Peyer's patch (tissue), 4 donors: Measurements from ENCODE around the gene NPL. TPM values are rescaled to one million over a fixed set of nuclear protein-coding genes. Genes with fewer than 3 reads are reported as not detected.

Experiments
- DNase-seq, 3 donors: peaks; one replicate each; pipeline ENCODE4 v3.0.0-alpha.2; 2017 to 2019
- H3K27ac ChIP-seq, 4 donors: fragments of 200-600 bp; sonication (generic); one replicate each; pipeline ENCODE4 v1.5.1; 2016 to 2019
- H3K27me3 ChIP-seq, 2 donors: fragments of 200-600 bp; sonication (generic); one replicate each; pipeline ENCODE4 v1.5.1; 2019
- H3K36me3 ChIP-seq, 3 donors: fragments of 200-600 bp; sonication (generic); one replicate each; pipeline ENCODE4 v1.5.1; 2016 to 2019
- H3K4me1 ChIP-seq, 4 donors: fragments of 200-600 bp; sonication (generic); one replicate each; pipeline ENCODE4 v1.5.1; 2016 to 2019
- H3K4me3 ChIP-seq, 4 donors: fragments of 200-600 bp; sonication (generic); 1 replicate in 3 of 4; 2 replicates in 1 of 4; pipeline ENCODE4 v1.5.1; 2016 to 2019; ENCODE audit warnings: mild to moderate bottlenecking in 1 of 4
- H3K9me3 ChIP-seq, 4 donors: fragments of 200-600 bp; sonication (generic); one replicate each; pipeline ENCODE4 v1.5.1; 2016 to 2019; ENCODE audit warnings: mild to moderate bottlenecking in 1 of 4
- CTCF ChIP-seq, 6 experiments: fragments of 450-650 bp in 4 of 6; fragments of 200-600 bp in 2 of 6; sonication (generic) in 1 of 6; IDR thresholded peaks; one replicate each; pipeline ENCODE4 v1.5.1; 2017 to 2019; ENCODE audit warnings: antibody characterized with exemption in 6 of 6, mild to moderate bottlenecking in 3 of 6, moderate library complexity in 1 of 6
- POLR2A ChIP-seq, 2 donors: fragments of 450-650 bp; IDR thresholded peaks; one replicate each; pipeline ENCODE4 v1.5.1; 2017; ENCODE audit warnings: antibody characterized with exemption in 2 of 2, mild to moderate bottlenecking in 2 of 2, moderate library complexity in 2 of 2
- total RNA-seq, 4 donors: library from RNA; depleted of rRNA; stranded (reverse); fragments of >200 nt; gene quantifications; one replicate each; pipeline ENCODE4 v1.1.0, GENCODE V29; 2016

NPL gene
- total RNA-seq, 4 donors from 2014 or later = 2.3 to 10.7 (median 7.4) TPM

- H3K27me3 ChIP-seq = no peaks in the 10 kb centered on the region
- no peak overlapping the region for H3K27ac ChIP-seq
- TF ChIP-seq CTCF (IDR thresholded peaks at IDR 0.05) = no peak
- TF ChIP-seq POLR2A (IDR thresholded peaks at IDR 0.05) = no peak
- no peak overlapping the region for H3K4me3 ChIP-seq
- DNase-seq = no peak
- H3K4me1 ChIP-seq = no peaks in the 10 kb centered on the region
- H3K9me3 ChIP-seq = no peaks in the 10 kb centered on the region
- H3K36me3 ChIP-seq = no peaks in the 10 kb centered on the region
These were observed 19.9 kb downstream of the NPL start for GRCh38 chr1:182809414-182809957.

GRCh38 chr1:182811975-182812722 lies 22.6 kb downstream of the NPL start:
- Histone ChIP-seq H3K36me3 (peaks cover 0 to 8% (median 0%) of the 10 kb centered on the region in 3 donors), H3K4me1 (no peaks in the 10 kb centered on the region), H3K27ac (no peak overlapping the region), H3K27me3 (no peaks in the 10 kb centered on the region), H3K9me3 (no peaks in the 10 kb centered on the region), H3K4me3 (no peak overlapping the region)
- TF ChIP-seq POLR2A (IDR thresholded peaks at IDR 0.05) (no peak), CTCF (IDR thresholded peaks at IDR 0.05) (no peak)
- DNase-seq = no peak

- Histone ChIP-seq H3K36me3 (peaks cover 0 to 13% (median 0%) of the 10 kb centered on the region in 3 donors), H3K27me3 (no peaks in the 10 kb centered on the region), H3K27ac (no peak overlapping the region), H3K4me3 (no peak overlapping the region), H3K4me1 (no peaks in the 10 kb centered on the region), H3K9me3 (no peaks in the 10 kb centered on the region)
- no peak for TF ChIP-seq POLR2A (IDR thresholded peaks at IDR 0.05)
- no peak for DNase-seq
These were observed 27.3 kb downstream of the NPL start for GRCh38 chr1:182816863-182817262.

GRCh38 chr1:182817802-182818201 lies 28.2 kb downstream of the NPL start:
- DNase-seq = no peak
- no peak overlapping the region for H3K4me3 ChIP-seq
- no peak overlapping the region for H3K27ac ChIP-seq
- H3K27me3 ChIP-seq = no peaks in the 10 kb centered on the region
- H3K9me3 ChIP-seq = no peaks in the 10 kb centered on the region
- peaks cover 0 to 13% (median 0%) of the 10 kb centered on the region in 3 donors for H3K36me3 ChIP-seq
- TF ChIP-seq CTCF (IDR thresholded peaks at IDR 0.05) (no peak), POLR2A (IDR thresholded peaks at IDR 0.05) (no peak)
- H3K4me1 ChIP-seq = no peaks in the 10 kb centered on the region

- H3K9me3 ChIP-seq = no peaks in the 10 kb centered on the region
- H3K27me3 ChIP-seq = no peaks in the 10 kb centered on the region
- H3K4me1 ChIP-seq = no peaks in the 10 kb centered on the region
- TF ChIP-seq CTCF (IDR thresholded peaks at IDR 0.05) (no peak), POLR2A (IDR thresholded peaks at IDR 0.05) (no peak)
- H3K4me3 ChIP-seq = no peak overlapping the region
- H3K27ac ChIP-seq = no peak overlapping the region
- DNase-seq = no peak
- H3K36me3 ChIP-seq = no peaks in the 10 kb centered on the region
These were observed 33.6 kb downstream of the NPL start for GRCh38 chr1:182823220-182823619.

GRCh38 chr1:182826892-182827291 lies 37.3 kb downstream of the NPL start:
- Histone ChIP-seq H3K9me3 (no peaks in the 10 kb centered on the region), H3K36me3 (no peaks in the 10 kb centered on the region), H3K4me1 (no peaks in the 10 kb centered on the region), H3K27ac (no peak overlapping the region), H3K4me3 (no peak overlapping the region), H3K27me3 (no peaks in the 10 kb centered on the region)
- TF ChIP-seq POLR2A (IDR thresholded peaks at IDR 0.05) = no peak
- no peak for TF ChIP-seq CTCF (IDR thresholded peaks at IDR 0.05)
- no peak for DNase-seq
